Stimulated activated naive B cell treated with anti-CD40 and anti-IgM and Interleukin-4, amounts not matched to agents 10 μg/mL and 1 μg/mL and 100 μg/mL, for 72 hours (primary cell): ENCODE measurements around the gene SCLY.

Experiments
- ATAC-seq, 2 donors: fragments of 150-1000 bp; cut with Tn5 transposase; replicated peaks; 2 replicates each; pipeline ENCODE4 v1.10.0; 2021; ENCODE audit warnings: moderate library complexity in 1 of 2
- DNase-seq: peaks from one replicate; pipeline ENCODE4 v3.0.0; 2021
- H3K27ac Mint-ChIP-seq: one replicate; pipeline ENCODE4 v1.8.0; 2022; ENCODE audit warnings: mild to moderate bottlenecking, mixed read lengths
- H3K27me3 Mint-ChIP-seq, 2 donors: one replicate each; pipeline ENCODE4 v1.8.0; 2022; ENCODE audit warnings: mixed read lengths in 2 of 2
- H3K36me3 Mint-ChIP-seq, 2 donors: one replicate each; pipeline ENCODE4 v1.8.0; 2022; ENCODE audit warnings: mixed read lengths in 2 of 2, mild to moderate bottlenecking in 1 of 2
- H3K4me1 Mint-ChIP-seq, 2 donors: one replicate each; pipeline ENCODE4 v1.8.0; 2022; ENCODE audit warnings: mixed read lengths in 2 of 2, mild to moderate bottlenecking in 1 of 2
- H3K4me3 Mint-ChIP-seq, 2 donors: one replicate each; pipeline ENCODE4 v1.8.0; 2022; ENCODE audit warnings: mild to moderate bottlenecking in 2 of 2, mixed read lengths in 2 of 2, moderate library complexity in 1 of 2
- H3K9me3 Mint-ChIP-seq, 2 donors: one replicate each; pipeline ENCODE4 v1.8.0; 2022; ENCODE audit warnings: mixed read lengths in 2 of 2, mild to moderate bottlenecking in 1 of 2

The SCLY gene

DNA sequence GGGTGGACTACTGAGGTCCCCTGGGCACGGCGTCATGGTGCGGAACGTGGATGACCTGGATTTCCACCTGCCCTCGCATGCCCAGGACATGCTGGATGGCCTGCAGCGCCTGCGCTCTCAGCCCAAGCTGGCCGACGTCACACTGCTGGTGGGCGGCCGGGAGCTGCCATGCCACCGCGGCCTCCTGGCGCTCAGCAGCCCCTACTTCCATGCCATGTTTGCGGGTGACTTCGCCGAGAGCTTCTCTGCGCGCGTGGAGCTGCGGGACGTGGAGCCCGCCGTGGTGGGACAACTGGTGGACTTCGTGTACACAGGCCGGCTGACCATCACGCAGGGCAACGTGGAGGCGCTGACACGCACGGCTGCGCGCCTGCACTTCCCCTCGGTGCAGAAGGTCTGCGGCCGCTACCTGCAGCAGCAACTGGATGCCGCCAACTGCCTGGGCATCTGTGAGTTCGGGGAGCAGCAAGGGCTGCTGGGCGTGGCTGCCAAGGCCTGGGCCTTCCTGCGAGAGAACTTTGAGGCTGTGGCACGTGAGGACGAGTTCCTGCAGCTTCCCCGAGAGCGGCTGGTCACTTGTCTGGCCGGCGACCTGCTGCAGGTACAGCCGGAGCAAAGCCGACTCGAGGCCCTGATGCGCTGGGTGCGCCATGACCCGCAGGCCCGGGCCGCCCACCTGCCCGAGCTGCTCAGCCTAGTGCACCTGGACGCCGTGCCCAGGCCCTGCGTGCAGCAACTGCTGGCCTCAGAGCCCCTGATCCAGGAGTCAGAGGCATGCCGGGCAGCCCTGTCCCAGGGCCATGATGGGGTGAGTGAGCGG, 80.1 kb downstream of the SCLY start:
- no peaks in the 10 kb centered on the region for H3K9me3 Mint-ChIP-seq
- no peaks in the 10 kb centered on the region for H3K36me3 Mint-ChIP-seq
- no peak overlapping the region for H3K4me3 Mint-ChIP-seq
- ATAC-seq (no peak), DNase-seq (no peak)
- peaks cover 9 to 47% of the 10 kb centered on the region in 2 donors for H3K4me1 Mint-ChIP-seq
- no peak overlapping the region for H3K27ac Mint-ChIP-seq
- peaks cover 0 to 8% of the 10 kb centered on the region in 2 donors for H3K27me3 Mint-ChIP-seq

DNA sequence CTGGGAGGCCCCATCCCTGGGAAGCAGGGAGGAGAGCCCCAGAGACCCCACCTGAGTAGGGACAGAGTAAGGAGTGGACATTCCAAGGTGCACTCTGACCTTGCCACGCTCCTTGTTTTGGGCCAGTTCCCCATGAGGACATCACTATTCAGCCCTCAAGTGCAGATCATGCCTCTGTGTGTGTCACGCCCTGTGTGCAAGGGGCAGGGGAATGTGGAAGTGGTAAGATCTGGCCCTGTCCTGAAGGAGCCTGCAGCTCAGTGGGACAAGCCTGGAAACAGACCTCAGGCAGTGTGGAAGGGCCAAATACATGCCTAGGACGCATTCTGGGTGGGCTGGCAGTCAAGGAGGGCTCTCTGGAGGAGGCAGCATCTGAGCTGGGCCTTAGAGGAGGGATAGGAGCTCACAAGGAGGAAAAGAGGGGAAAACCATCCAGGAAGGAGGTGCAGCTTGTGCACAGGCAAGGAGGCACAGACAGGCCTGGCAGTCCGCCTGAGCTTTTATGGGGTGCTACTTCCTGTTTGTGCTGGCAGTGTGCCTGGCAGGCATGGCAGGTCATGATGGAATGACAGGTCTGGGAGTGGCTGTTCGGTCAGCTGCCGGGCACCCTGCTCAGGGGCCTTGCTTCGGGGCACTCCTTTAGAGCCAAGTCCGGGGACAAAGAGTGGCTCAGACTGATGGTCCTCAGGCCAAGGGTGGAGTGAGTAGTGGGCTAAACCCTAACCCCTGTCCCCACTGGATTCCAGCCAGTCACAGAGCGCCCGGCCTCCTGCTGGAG, 80.9 kb downstream of the SCLY start:
- H3K36me3 Mint-ChIP-seq, result no peaks in the 10 kb centered on the region
- H3K27ac Mint-ChIP-seq, result no peak overlapping the region
- H3K27me3 Mint-ChIP-seq, result peaks cover 0 to 8% of the 10 kb centered on the region in 2 donors
- no peak for ATAC-seq
- H3K4me3 Mint-ChIP-seq, result no peak overlapping the region
- no peak for DNase-seq
- H3K4me1 Mint-ChIP-seq, result peaks cover 9 to 47% of the 10 kb centered on the region in 2 donors
- no peaks in the 10 kb centered on the region for H3K9me3 Mint-ChIP-seq

DNA sequence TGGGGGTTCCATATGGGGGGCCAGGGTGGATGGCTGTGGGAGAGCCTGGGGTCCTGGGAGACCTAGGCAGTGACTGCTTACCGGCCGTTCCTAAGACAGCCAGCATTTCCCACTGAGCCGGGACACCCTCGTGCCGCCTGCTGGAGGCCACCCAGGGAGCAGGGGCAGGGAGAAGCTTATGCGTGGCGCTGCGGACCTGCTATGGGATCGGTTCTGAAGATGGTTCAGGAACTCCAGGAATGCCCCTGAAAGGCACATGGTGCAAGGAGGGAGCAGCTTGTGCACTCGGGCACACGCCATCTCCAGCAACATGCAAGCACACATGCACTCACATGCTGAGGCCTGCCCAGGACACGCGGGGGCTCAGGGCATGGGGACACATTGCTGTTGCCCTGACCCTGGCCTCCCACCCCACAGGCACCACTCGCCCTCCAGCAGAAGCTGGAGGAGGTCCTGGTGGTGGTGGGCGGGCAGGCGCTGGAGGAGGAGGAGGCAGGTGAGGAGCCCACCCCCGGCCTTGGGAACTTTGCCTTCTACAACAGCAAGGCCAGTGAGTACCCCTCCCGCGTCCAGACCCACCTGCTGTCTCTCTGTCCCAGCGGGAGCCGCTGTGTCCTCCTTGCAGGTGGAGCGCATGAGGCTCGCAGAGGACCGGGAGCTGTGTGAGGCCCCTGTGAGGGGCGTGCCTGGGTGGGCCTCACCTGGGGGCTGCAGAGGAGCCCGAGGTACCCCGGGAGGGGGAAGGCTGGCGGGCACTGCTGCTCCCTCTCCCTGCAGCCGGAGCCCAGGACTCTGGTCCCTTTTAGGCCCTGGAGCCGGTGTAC, 81.8 kb downstream of the SCLY start:
- ATAC-seq (no peak), DNase-seq (no peak)
- peaks cover 9 to 46% of the 10 kb centered on the region in 2 donors for H3K4me1 Mint-ChIP-seq
- no peak overlapping the region for H3K27ac Mint-ChIP-seq
- no peaks in the 10 kb centered on the region for H3K9me3 Mint-ChIP-seq
- no peaks in the 10 kb centered on the region for H3K36me3 Mint-ChIP-seq
- no peak overlapping the region for H3K4me3 Mint-ChIP-seq
- peaks cover 0 to 8% of the 10 kb centered on the region in 2 donors for H3K27me3 Mint-ChIP-seq

DNA sequence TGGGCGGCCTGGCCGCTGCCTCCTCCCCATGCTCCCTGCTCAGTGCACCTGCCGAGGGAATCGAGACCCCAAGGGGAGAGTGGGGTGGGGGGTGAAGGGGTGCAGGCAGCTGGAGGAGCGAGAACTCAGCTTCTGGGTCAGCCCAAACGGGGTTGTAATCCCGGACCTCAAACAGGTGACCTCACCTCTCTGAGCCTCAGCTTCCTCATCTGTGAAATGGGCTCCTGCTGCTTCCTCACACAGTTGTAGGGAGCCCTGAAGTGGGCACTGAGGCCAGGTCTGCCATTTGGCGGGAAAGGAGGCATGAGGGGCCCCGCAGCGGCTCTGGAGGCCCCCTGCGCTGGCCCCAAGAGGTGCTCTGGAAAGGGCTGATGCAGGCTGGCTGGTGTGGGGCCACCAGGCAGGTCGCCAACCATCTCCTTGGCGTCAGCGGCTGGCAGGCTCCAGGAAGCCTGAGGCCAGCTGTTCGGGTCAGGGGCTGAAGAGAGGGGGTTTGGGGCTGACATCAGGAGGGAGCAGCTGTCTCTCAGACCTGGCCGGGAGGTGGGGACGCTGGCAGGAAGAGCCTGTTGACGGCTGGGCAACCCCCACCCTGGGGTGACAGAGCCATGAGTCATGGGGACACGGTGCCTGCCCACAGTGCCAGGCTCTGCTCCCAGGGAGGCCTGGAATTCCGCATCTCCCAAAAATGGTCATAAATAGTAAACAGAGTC, 82.6 kb downstream of the SCLY start:
- Mint-ChIP-seq H3K36me3 (no peaks in the 10 kb centered on the region), H3K27me3 (peaks cover 0 to 8% of the 10 kb centered on the region in 2 donors), H3K27ac (no peak overlapping the region), H3K4me3 (no peak overlapping the region), H3K4me1 (peaks cover 9 to 39% of the 10 kb centered on the region in 2 donors), H3K9me3 (no peaks in the 10 kb centered on the region)
- DNase-seq (no peak), ATAC-seq (no peak)

DNA sequence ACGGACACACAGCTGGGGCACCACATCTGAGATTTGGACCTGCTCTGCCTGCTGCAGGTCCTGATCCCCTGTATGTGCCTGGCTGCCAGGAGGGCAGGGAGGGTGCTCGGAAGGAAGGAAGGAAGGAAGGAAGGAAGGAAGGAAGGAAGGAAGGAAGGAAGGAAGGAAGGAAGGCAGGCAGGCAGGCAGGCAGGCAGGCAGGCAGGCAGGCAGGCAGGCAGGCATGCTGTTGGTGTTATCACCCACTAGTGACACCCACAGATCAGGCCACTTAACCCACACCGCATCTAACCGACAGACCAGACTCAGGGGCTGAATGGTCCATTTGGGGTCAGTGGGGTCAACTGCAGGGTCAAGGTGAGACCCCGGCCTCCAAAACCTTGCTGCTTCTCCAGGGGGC, 83.5 kb downstream of the SCLY start:
- Mint-ChIP-seq H3K4me3 (no peak overlapping the region), H3K36me3 (no peaks in the 10 kb centered on the region), H3K27ac (no peak overlapping the region), H3K27me3 (peaks cover 0 to 8% of the 10 kb centered on the region in 2 donors), H3K4me1 (peaks cover 9 to 30% of the 10 kb centered on the region in 2 donors), H3K9me3 (no peaks in the 10 kb centered on the region)
- DNase-seq, result no peak
- ATAC-seq, result no peak

DNA sequence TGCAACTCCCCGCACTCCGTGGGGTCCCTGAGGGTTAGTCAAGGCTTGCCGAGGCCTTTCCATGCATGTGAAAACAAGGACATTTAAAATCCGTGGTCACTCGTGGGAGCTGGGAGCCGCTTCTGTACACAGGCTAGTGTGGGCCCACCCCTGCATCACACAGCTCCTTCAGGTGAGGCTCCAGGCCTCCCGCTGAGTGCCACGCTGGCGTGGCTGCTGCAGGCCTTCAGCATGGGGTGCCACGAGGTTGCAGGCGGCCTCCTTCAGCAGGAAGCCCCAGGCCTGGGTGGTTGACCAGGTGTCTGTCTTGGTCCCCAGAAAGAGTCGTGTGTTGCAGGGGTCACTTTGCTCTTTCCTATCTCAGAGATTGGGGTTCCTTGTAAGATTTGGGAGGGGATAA, 84.2 kb downstream of the SCLY start:
- ATAC-seq, result no peak
- Mint-ChIP-seq H3K9me3 (no peaks in the 10 kb centered on the region), H3K36me3 (no peaks in the 10 kb centered on the region)

DNA sequence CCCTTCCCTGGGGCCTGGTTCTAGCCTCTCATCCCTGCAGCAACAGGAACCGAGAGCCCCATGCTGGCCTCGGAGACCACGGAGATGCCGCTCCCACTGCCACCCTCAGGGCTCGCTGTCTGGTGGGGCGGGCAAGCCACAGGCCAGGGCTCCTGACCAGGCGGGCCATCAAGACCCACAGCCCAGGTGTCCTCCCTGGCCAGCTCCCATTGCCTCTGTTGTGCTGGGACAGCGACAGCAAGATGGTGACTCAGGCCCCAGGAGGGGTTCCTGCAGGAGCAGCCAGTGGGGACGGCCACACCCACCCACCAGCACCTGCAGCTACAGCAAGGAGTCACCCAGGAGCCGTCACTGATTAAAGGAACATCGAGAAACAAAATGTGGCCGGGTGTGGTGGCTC, 85.0 kb downstream of the SCLY start:
- Mint-ChIP-seq H3K27me3 (peaks cover 0 to 8% of the 10 kb centered on the region in 2 donors), H3K36me3 (no peaks in the 10 kb centered on the region), H3K4me1 (peaks cover 9 to 24% of the 10 kb centered on the region in 2 donors), H3K27ac (no peak overlapping the region), H3K4me3 (no peak overlapping the region), H3K9me3 (no peaks in the 10 kb centered on the region)
- ATAC-seq, result no peak
- no peak for DNase-seq

More for the DNA sequence above, 84.2 kb downstream of the SCLY start:
- Mint-ChIP-seq H3K27ac (no peak overlapping the region), H3K4me1 (peaks cover 9 to 24% of the 10 kb centered on the region in 2 donors), H3K27me3 (peaks cover 0 to 8% of the 10 kb centered on the region in 2 donors), H3K4me3 (no peak overlapping the region)
- DNase-seq, result no peak

DNA sequence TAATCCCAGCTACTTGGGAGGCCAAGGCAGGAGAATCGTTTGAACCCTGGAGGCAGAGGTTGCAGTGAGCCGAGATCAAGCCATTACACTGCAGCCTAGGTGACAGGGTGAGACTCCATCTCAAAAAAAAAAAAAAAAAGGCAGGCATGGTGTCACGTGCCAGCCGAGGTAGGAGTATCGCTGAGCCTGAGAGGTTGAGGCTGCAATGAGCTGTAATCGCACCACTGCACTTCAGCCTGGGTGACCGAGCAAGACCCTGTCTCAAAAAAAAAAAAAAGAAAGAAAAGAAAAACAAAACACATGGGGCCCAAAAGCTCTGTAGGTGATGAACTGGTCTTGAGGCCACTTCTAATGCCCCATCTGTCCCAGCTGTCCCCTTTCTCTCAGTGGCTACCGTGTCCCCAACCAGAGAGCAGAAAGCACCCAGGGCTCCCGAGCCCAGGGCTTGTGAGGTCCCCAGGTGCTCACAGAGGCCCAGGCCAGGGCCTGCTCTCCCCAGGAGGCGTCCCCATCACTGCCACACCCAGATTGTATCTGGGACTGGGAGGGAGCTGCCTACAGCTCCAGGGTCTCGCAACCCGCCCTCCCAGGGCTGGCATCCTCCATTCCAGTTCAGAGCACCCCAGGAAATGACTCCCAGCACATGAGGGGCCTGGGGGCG, 86.2 kb downstream of the SCLY start:
- peak overlapping the region; percentile 44 for H3K27ac Mint-ChIP-seq
- ATAC-seq (no peak), DNase-seq (no peak)
- H3K27me3 Mint-ChIP-seq, result peaks cover 0 to 2% of the 10 kb centered on the region in 2 donors
- no peaks in the 10 kb centered on the region for H3K36me3 Mint-ChIP-seq
- no peak overlapping the region for H3K4me3 Mint-ChIP-seq
- peaks cover 6 to 14% of the 10 kb centered on the region in 2 donors for H3K4me1 Mint-ChIP-seq
- H3K9me3 Mint-ChIP-seq, result no peaks in the 10 kb centered on the region

DNA sequence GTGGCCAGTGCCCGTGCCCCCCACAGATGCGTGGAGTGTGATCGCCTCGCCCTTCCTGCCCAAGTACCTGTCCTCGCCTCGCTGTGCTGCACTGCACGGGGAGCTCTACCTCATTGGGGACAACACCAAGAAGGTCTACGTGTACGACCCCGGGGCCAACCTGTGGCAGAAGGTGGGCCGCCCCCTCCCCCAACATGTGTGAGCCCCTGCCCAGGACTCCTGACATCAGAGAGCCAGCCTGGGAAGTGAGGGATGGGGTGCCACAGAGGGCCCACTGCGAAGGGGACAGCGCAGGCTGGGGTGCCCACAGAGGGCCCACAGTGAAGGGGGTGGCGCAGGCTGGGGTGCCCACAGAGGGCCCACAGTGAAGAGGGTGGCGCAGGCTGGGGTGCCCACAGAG, 88.2 kb downstream of the SCLY start:
- Mint-ChIP-seq H3K9me3 (peaks cover 0 to 1% of the 10 kb centered on the region in 2 donors), H3K4me1 (peaks cover 2 to 4% of the 10 kb centered on the region in 2 donors), H3K27me3 (no peaks in the 10 kb centered on the region), H3K36me3 (peaks cover 0 to under 1% of the 10 kb centered on the region in 2 donors), H3K4me3 (no peak overlapping the region), H3K27ac (no peak overlapping the region)
- ATAC-seq, result no peak
- no peak for DNase-seq
